ENCODE results near the gene COX7A2.

- TF ChIP-seq CTCF (IDR thresholded peaks at IDR 0.05) (no peak), EZH2 (IDR thresholded peaks at IDR 0.05; ENCODE audit: borderline replicate concordance, insufficient read depth, low read depth, low read length, poor library complexity, severe bottlenecking) (no peak)
Observed at GRCh38 chr6:75199889-75200288, 43.7 kb downstream of the COX7A2 start.

Measured in B cell (primary cell).